GM12878 (cell line): ENCODE data around the gene CACNG1. TPM values are rescaled to one million over a fixed set of nuclear protein-coding genes. Genes with fewer than 3 reads are reported as not detected.

ENCODE experiments used
- ATAC-seq: fragments of 200-7000 bp; cut with Tn5 transposase; 3 replicates; pipeline ENCODE4 v1.9.1; 2020; ENCODE audit warnings: mild to moderate bottlenecking, moderate library complexity
- BruUV-seq: library from RNA; stranded (reverse); fragments of 400-500 nt; replicated peaks from 2 replicates; lab custom pipeline; 2021; lab: Mats Ljungman, UMichigan
- CTCF ChIA-PET: fragments of 300-600 bp; sonication (Branson Sonifier 250); formaldehyde crosslinking; extraction: SDS; loops from one replicate; lab custom pipeline; 2021; ENCODE audit warnings: inconsistent platforms; lab: Yijun Ruan, JAX
- POLR2A ChIA-PET: fragments of 350-600 bp; formaldehyde crosslinking; extraction: SDS; loops from one replicate; lab custom pipeline; 2021; ENCODE audit warnings: inconsistent platforms; lab: Charles Lee
- RAD21 ChIA-PET: fragments of 300-600 bp; sonication (Branson Sonifier 250); formaldehyde crosslinking; loops from one replicate; lab custom pipeline; 2023; ENCODE audit warnings: antibody characterized with exemption; ENCODE audit not compliant: unreplicated experiment; lab: Charles Lee
- SMC1A ChIA-PET: fragments of 300-600 bp; sonication (Branson Sonifier 250); formaldehyde crosslinking; loops from one replicate; lab custom pipeline; 2023; ENCODE audit not compliant: unreplicated experiment, uncharacterized antibody; lab: Charles Lee
- DNase-seq: peaks from one replicate; pipeline ENCODE4 v3.0.0-alpha.2; 2011; ENCODE audit warnings: low read depth, low spot score
- FAIRE-seq: peaks from 3 replicates; lab custom pipeline; 2011; peaks lifted over from hg19 to GRCh38; lab: Jason Lieb, UNC
- H2AFZ ChIP-seq: 2 replicates; pipeline ENCODE4 v1.6.0; 2011; ENCODE audit warnings: low read depth, low read length, control low read depth; ENCODE audit not compliant: control insufficient read depth
- H3K27ac ChIP-seq: 2 replicates; pipeline ENCODE4 v1.5.1; 2011; ENCODE audit warnings: control low read depth; ENCODE audit not compliant: control insufficient read depth, insufficient read depth
- H3K27me3 ChIP-seq, 2 experiments: replicated peaks in 1 of 2; 2 replicates each; pipeline versions ENCODE4 v1.6.0 to v1.6.1; 2011; ENCODE audit warnings: low read length in 1 of 2; ENCODE audit not compliant: control insufficient read depth in 2 of 2, insufficient read depth in 2 of 2
- H3K36me3 ChIP-seq, 2 experiments: 2 replicates each; pipeline ENCODE4 v1.5.1; 2011; ENCODE audit warnings: low read length in 1 of 2; ENCODE audit not compliant: control insufficient read depth in 2 of 2, insufficient read depth in 2 of 2
- H3K4me1 ChIP-seq: 2 replicates; pipeline ENCODE4 v1.6.1; 2011; ENCODE audit warnings: mild to moderate bottlenecking, low read length, moderate library complexity, mixed read lengths; ENCODE audit not compliant: control insufficient read depth, insufficient read depth
- H3K4me2 ChIP-seq: 2 replicates; pipeline ENCODE4 v1.6.0; 2011; ENCODE audit warnings: control low read depth; ENCODE audit not compliant: control insufficient read depth, insufficient read depth
- H3K4me3 ChIP-seq: fragments of 200-600 bp; sonication (generic); 2 replicates; pipeline ENCODE4 v1.5.1; 2016
- H3K79me2 ChIP-seq: 2 replicates; pipeline ENCODE4 v1.6.0; 2011; ENCODE audit warnings: low read length; ENCODE audit not compliant: control insufficient read depth, insufficient read depth
- H3K9ac ChIP-seq: 2 replicates; pipeline ENCODE4 v1.8.0; 2011; ENCODE audit warnings: low read length, control low read depth, mixed read lengths; ENCODE audit not compliant: control insufficient read depth, insufficient read depth
- H3K9me3 ChIP-seq: replicated peaks from 3 replicates; pipeline ENCODE4 v1.5.1; 2011; ENCODE audit warnings: mild to moderate bottlenecking, low read length; ENCODE audit not compliant: control insufficient read depth, insufficient read depth
- H4K20me1 ChIP-seq: 2 replicates; pipeline ENCODE4 v1.6.0; 2011; ENCODE audit not compliant: control insufficient read depth, insufficient read depth
- ELK1 ChIP-seq: IDR thresholded peaks from 2 replicates; pipeline ENCODE4 v1.6.1; 2012; ENCODE audit warnings: low read depth, low read length, improper control_type of control experiment
- FOXM1 ChIP-seq: IDR thresholded peaks from 2 replicates; pipeline ENCODE4 v1.6.1; 2012; ENCODE audit warnings: low read depth, mild to moderate bottlenecking, inconsistent platforms, low read length, moderate library complexity
- LARP7 ChIP-seq: fragments of 450-650 bp; IDR thresholded peaks from 2 replicates; pipeline ENCODE4 v1.6.1; 2017; ENCODE audit warnings: mild to moderate bottlenecking
- MAX ChIP-seq: IDR thresholded peaks from 2 replicates; pipeline ENCODE4 v1.6.1; 2012; ENCODE audit warnings: low read depth, low read length, improper control_type of control experiment
- NFXL1 ChIP-seq: fragments of 450-650 bp; IDR thresholded peaks from 2 replicates; pipeline ENCODE4 v1.6.1; 2017; ENCODE audit warnings: antibody characterized with exemption, mild to moderate bottlenecking, borderline replicate concordance
- NR2F1 ChIP-seq: fragments of 450-650 bp; conservative IDR thresholded peaks from 2 replicates; pipeline ENCODE4 v1.6.1; 2017; ENCODE audit warnings: mild to moderate bottlenecking
- PBX3 ChIP-seq: IDR thresholded peaks from 2 replicates; pipeline ENCODE4 v1.6.1; 2011; ENCODE audit warnings: mild to moderate bottlenecking, low read depth, low read length, moderate library complexity; ENCODE audit not compliant: insufficient replicate concordance
- SREBF1 ChIP-seq: IDR thresholded peaks from 2 replicates; pipeline ENCODE4 v1.6.1; 2012; ENCODE audit warnings: mild to moderate bottlenecking, low read length
- STAT1 ChIP-seq: fragments of 450-650 bp; conservative IDR thresholded peaks from 2 replicates; pipeline ENCODE4 v1.6.1; 2014; ENCODE audit warnings: antibody characterized with exemption, mild to moderate bottlenecking
- SUPT20H ChIP-seq: IDR thresholded peaks from 2 replicates; pipeline ENCODE4 v1.6.1; 2011; ENCODE audit warnings: low read depth, mild to moderate bottlenecking, low read length, moderate library complexity, borderline replicate concordance; ENCODE audit not compliant: control insufficient read depth
- SUZ12 ChIP-seq: fragments of 200-600 bp; sonication (generic); IDR thresholded peaks from one replicate; pipeline ENCODE4 v1.6.1; 2018; ENCODE audit warnings: antibody characterized with exemption, mild to moderate bottlenecking; ENCODE audit not compliant: unreplicated experiment
- ZNF622 ChIP-seq: fragments of 450-650 bp; IDR thresholded peaks from 2 replicates; pipeline ENCODE4 v1.6.1; 2017; ENCODE audit warnings: mild to moderate bottlenecking, inconsistent platforms
- WGBS: methylation state at CpG from one replicate; pipeline ENCODE4 v1.1.6; 2016; ENCODE audit warnings: low lambda C conversion rate; ENCODE audit not compliant: insufficient replicate concordance, insufficient coverage; ENCODE audit errors: missing lambda C conversion rate; 5-methylcytosine and 5-hydroxymethylcytosine counted together
- in situ Hi-C: fragments of 300-500 bp; cut with MboI; formaldehyde crosslinking; loops from 9 replicates; pipeline ENCODE4 v1.14.3; 2018; ENCODE audit warnings: mixed read lengths
- intact Hi-C: fragments of 100-400 bp; cut with micrococcal nuclease; formaldehyde crosslinking; loops from one replicate; pipeline ENCODE4 v1.14.2; 2022; ENCODE audit not compliant: unreplicated experiment
- polyA plus RNA-seq, 11 experiments: library from polyadenylated mRNA; depleted of rRNA in 4 of 11; unstranded in 6 of 11; stranded (reverse) in 5 of 11; fragments of >200 nt; fragmentation: Nextera tagmentation in 4 of 11; fragmentation: Illumina TruSeq in 1 of 11; extraction: Ambion mirVana in 4 of 11; extraction: Trizol in 1 of 11; gene quantifications; 1 replicate in 1 of 11; 2 replicates in 10 of 11; pipeline versions ENCODE4 v1.2.1 to v1.2.3, GENCODE V29; 2011 to 2016; ENCODE audit warnings: inconsistent platforms in 2 of 11, missing spikeins in 2 of 11, low read depth in 1 of 11
- total RNA-seq, 4 experiments: library from RNA; depleted of rRNA in 3 of 4; stranded (reverse); fragments of >200 nt in 3 of 4; fragmentation: Illumina TruSeq in 1 of 4; extraction: Trizol in 1 of 4; gene quantifications; 2 replicates each; pipeline versions ENCODE4 v1.2.1 to v1.2.3, GENCODE V29; 2013 to 2021
- TF ChIP-seq, protein P1 (sequence below): fragments of 450-650 bp; IDR thresholded peaks from 2 replicates; pipeline ENCODE4 v1.6.1; 2017; ENCODE audit warnings: mild to moderate bottlenecking, low read depth, inconsistent platforms; ENCODE audit not compliant: poor library complexity, severe bottlenecking

Gene CACNG1
- total and polyA plus RNA-seq, 10 of the 15 experiments (the other 5 are each of a cell fraction or from before 2014, with no cell fraction given) = not detected

- in situ Hi-C loops = no loop called here
- no TSS peak for BruUV-seq
- H3K9ac ChIP-seq = no peak overlapping the region
- H3K4me1 ChIP-seq = no peaks in the 10 kb centered on the region
- H3K36me3 ChIP-seq = no peaks in the 10 kb centered on the region
- no peak for DNase-seq
- ChIA-PET RAD21 (no interaction called here), SMC1A (interaction anchor here (0.6 to 1.2 kb wide), 2 partner anchors 65 to 513 kb away, joined by 3 read pairs; no protein-coding TSS in a partner anchor), POLR2A (no interaction called here), CTCF (no interaction called here)
- no peak overlapping the region for H3K27ac ChIP-seq
- ATAC-seq = no peak
- intact Hi-C loops = no loop called here
- WGBS = 0% methylated on average over 2 of the region's 2 CpGs
- peaks cover 0 to 4% of the 10 kb centered on the region in 2 experiments; a peak in 1 of 4 replicates for H3K27me3 ChIP-seq
- no peak overlapping the region for H3K4me3 ChIP-seq
- no peak overlapping the region for H3K4me2 ChIP-seq
- TF ChIP-seq ZNF622 = no peak
- no peak for TF ChIP-seq MAX
- no peak for TF ChIP-seq FOXM1
- TF ChIP-seq NR2F1 = no peak
- no peak for TF ChIP-seq SUZ12
- FAIRE-seq = no peak
- H3K79me2 ChIP-seq = no peaks in the 10 kb centered on the region
- H4K20me1 ChIP-seq = no peaks in the 10 kb centered on the region
- no peaks in the 10 kb centered on the region; the same call in 2 of the 3 replicates for H3K9me3 ChIP-seq
- no peak overlapping the region for H2AFZ ChIP-seq
Observed at GRCh38 chr17:67003231-67003630, 41.1 kb upstream of the CACNG1 start.

- BruUV-seq = no TSS peak
- POLR2A ChIA-PET = interaction anchor here (1.2 kb wide), 1 partner anchor 16 kb away, joined by 3 read pairs; no protein-coding TSS in a partner anchor
- ATAC-seq = no peak
- intact Hi-C loops (no loop called here), in situ Hi-C loops (no loop called here)
- SMC1A ChIA-PET = interaction anchor here (1.2 kb wide), 1 partner anchor 64 kb away, joined by 3 read pairs; no protein-coding TSS in a partner anchor
- RAD21 ChIA-PET = no interaction called here
- CTCF ChIA-PET = interaction anchor here (1.7 kb wide), 1 partner anchor 78 kb away, joined by 4 read pairs; no protein-coding TSS in a partner anchor
- Histone ChIP-seq H3K4me2 (no peak overlapping the region), H3K27ac (no peak overlapping the region), H3K9ac (no peak overlapping the region), H4K20me1 (no peaks in the 10 kb centered on the region), H3K27me3 (peaks cover 0 to 4% of the 10 kb centered on the region in 2 experiments; a peak in 1 of 4 replicates), H2AFZ (no peak overlapping the region), H3K36me3 (no peaks in the 10 kb centered on the region), H3K4me1 (no peaks in the 10 kb centered on the region), H3K79me2 (no peaks in the 10 kb centered on the region), H3K9me3 (no peaks in the 10 kb centered on the region; the same call in 2 of the 3 replicates), H3K4me3 (no peak overlapping the region)
- FAIRE-seq = no peak
- WGBS = 38% methylated on average over 11 of the region's 11 CpGs
- no peak for DNase-seq
- TF ChIP-seq SREBF1 (no peak), PBX3 (no peak), LARP7 (no peak), SUPT20H (no peak), ELK1 (no peak), STAT1 (no peak), NFXL1 (no peak)
- TF ChIP-seq, protein P1, sequence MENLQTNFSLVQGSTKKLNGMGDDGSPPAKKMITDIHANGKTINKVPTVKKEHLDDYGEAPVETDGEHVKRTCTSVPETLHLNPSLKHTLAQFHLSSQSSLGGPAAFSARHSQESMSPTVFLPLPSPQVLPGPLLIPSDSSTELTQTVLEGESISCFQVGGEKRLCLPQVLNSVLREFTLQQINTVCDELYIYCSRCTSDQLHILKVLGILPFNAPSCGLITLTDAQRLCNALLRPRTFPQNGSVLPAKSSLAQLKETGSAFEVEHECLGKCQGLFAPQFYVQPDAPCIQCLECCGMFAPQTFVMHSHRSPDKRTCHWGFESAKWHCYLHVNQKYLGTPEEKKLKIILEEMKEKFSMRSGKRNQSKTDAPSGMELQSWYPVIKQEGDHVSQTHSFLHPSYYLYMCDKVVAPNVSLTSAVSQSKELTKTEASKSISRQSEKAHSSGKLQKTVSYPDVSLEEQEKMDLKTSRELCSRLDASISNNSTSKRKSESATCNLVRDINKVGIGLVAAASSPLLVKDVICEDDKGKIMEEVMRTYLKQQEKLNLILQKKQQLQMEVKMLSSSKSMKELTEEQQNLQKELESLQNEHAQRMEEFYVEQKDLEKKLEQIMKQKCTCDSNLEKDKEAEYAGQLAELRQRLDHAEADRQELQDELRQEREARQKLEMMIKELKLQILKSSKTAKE = no peak
Observed at GRCh38 chr17:67004181-67004580, 40.2 kb upstream of the CACNG1 start.
